SU-DHL-6 (cell line): ENCODE results near the gene PDLIM4.

Source experiments
- EZH2phosphoT487 ChIP-seq: fragments of 200-600 bp; sonication (generic), shearing (Covaris generic); conservative IDR thresholded peaks from 2 replicates; pipeline ENCODE4 v1.6.1; 2018; ENCODE audit warnings: mild to moderate bottlenecking, antibody characterized with exemption, low read length, moderate library complexity, mixed read lengths
- TF ChIP-seq, protein P1 (sequence below): fragments of 200-600 bp; sonication (generic); IDR thresholded peaks from one replicate; pipeline ENCODE4 v1.5.1; 2017; ENCODE audit warnings: antibody characterized with exemption, mild to moderate bottlenecking, low read length, moderate library complexity; ENCODE audit not compliant: insufficient read depth, poor library complexity, severe bottlenecking

- no peak for TF ChIP-seq EZH2phosphoT487
- TF ChIP-seq, protein P1, sequence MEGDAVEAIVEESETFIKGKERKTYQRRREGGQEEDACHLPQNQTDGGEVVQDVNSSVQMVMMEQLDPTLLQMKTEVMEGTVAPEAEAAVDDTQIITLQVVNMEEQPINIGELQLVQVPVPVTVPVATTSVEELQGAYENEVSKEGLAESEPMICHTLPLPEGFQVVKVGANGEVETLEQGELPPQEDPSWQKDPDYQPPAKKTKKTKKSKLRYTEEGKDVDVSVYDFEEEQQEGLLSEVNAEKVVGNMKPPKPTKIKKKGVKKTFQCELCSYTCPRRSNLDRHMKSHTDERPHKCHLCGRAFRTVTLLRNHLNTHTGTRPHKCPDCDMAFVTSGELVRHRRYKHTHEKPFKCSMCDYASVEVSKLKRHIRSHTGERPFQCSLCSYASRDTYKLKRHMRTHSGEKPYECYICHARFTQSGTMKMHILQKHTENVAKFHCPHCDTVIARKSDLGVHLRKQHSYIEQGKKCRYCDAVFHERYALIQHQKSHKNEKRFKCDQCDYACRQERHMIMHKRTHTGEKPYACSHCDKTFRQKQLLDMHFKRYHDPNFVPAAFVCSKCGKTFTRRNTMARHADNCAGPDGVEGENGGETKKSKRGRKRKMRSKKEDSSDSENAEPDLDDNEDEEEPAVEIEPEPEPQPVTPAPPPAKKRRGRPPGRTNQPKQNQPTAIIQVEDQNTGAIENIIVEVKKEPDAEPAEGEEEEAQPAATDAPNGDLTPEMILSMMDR, result no peak
Observed at GRCh38 chr5:132262882-132263547, 5.5 kb downstream of the PDLIM4 start.
